Central memory CD4-positive, alpha-beta T cell (primary cell): Measurements from ENCODE around the gene SPPL2B.
"Not testable (repeated sequence)": the region's sequence is repeated elsewhere in the genome, so short reads cannot be mapped to it uniquely, and the experiment has no call there.

ENCODE experiments used
- DNase-seq: peaks from one replicate; pipeline ENCODE4 v3.0.0; 2022
- total RNA-seq, 3 experiments: gene quantifications; one replicate each; lab custom pipeline; 2026; lab: John Stamatoyannopoulos, UW

The SPPL2B gene
- 17.4 to 61.0 (median 37.2) reads per million in 3 experiments for total RNA-seq

- peak; percentile 90 for DNase-seq
Measured at GRCh38 chr19:2328401-2329148, at the start of gene SPPL2B, which contains the start of gene LSM7. TSS of gene SPPL2B (plus strand) at chr19:2328684. CDS start at chr19:2328710, 26 bp downstream. TSS of gene LSM7 (minus strand) at chr19:2328586. CDS start at chr19:2328566, 20 bp downstream.

- no peak for DNase-seq
Measured at GRCh38 chr19:2280633-2281264, 47.7 kb upstream of the SPPL2B start.

- DNase-seq: not testable (repeated sequence)
Measured at GRCh38 chr19:2281265-2282061, 47.0 kb upstream of the SPPL2B start.

- DNase-seq: no peak
Measured at GRCh38 chr19:2282062-2282861, 46.2 kb upstream of the SPPL2B start, which contains the start of gene PEAK3. TSS of gene PEAK3 (minus strand) at chr19:2282175. CDS start at chr19:2280931, 1,244 bp downstream.

- no peak for DNase-seq
Measured at GRCh38 chr19:2282862-2283237, 45.6 kb upstream of the SPPL2B start.

- no peak for DNase-seq
Measured at GRCh38 chr19:2283835-2284507, 44.5 kb upstream of the SPPL2B start.

GRCh38 chr19:2286402-2287140 lies 41.9 kb upstream of the SPPL2B start:
- DNase-seq: no peak

- no peak for DNase-seq
Measured at GRCh38 chr19:2287585-2288337, 40.7 kb upstream of the SPPL2B start.

GRCh38 chr19:2288338-2288817 lies 40.1 kb upstream of the SPPL2B start:
- no peak for DNase-seq

- no peak for DNase-seq
Measured at GRCh38 chr19:2288818-2289713, 39.4 kb upstream of the SPPL2B start.

GRCh38 chr19:2289714-2290435 lies 38.6 kb upstream of the SPPL2B start:
- DNase-seq: peak; percentile 51

GRCh38 chr19:2290441-2291184 lies 37.9 kb upstream of the SPPL2B start:
- no peak for DNase-seq

- no peak for DNase-seq
Measured at GRCh38 chr19:2291185-2291751, 37.2 kb upstream of the SPPL2B start.

GRCh38 chr19:2294687-2295335 lies 33.7 kb upstream of the SPPL2B start:
- DNase-seq: no peak

- DNase-seq: no peak
Measured at GRCh38 chr19:2296141-2296540, 32.3 kb upstream of the SPPL2B start.

GRCh38 chr19:2300533-2300932 lies 28.0 kb upstream of the SPPL2B start:
- no peak for DNase-seq
